LNCaP clone FGC (cell line): ENCODE results near the gene TMEM59.

ENCODE experiments used
- DNase-seq: peaks from one replicate; pipeline ENCODE4 v3.0.0-alpha.2; 2011; ENCODE audit warnings: low read depth
- H3K4me3 ChIP-seq: 2 replicates; pipeline ENCODE4 v1.5.1; 2011; ENCODE audit warnings: mild to moderate bottlenecking, low read depth, low read length, control low read depth
- TF ChIP-seq, protein P1 (sequence below): IDR thresholded peaks from 2 replicates; pipeline ENCODE4 v1.5.1; 2012; ENCODE audit warnings: mild to moderate bottlenecking; ENCODE audit not compliant: control insufficient read depth, insufficient read depth; ENCODE audit errors: extremely low read depth

The TMEM59 gene

DNA sequence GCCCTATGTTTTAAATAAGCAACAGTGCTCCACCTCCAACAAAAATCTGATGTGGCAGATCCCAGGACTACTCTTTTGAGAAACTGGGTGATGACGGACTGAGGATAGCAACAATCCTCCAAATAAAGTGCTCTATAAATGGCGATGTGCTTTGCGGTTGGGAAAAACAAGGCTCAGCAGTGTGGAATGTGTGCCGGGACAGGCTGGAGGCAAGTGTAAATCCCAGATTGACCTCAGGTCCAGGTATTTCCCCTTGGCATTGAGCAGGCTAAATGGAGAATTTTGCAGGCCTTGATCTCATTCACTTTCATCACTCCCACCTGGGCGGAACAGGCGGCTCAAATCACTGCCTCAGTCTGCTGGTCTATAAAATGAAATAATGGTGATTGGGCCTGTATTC, 71.8 kb downstream of the TMEM59 start:
- TF ChIP-seq, protein P1, sequence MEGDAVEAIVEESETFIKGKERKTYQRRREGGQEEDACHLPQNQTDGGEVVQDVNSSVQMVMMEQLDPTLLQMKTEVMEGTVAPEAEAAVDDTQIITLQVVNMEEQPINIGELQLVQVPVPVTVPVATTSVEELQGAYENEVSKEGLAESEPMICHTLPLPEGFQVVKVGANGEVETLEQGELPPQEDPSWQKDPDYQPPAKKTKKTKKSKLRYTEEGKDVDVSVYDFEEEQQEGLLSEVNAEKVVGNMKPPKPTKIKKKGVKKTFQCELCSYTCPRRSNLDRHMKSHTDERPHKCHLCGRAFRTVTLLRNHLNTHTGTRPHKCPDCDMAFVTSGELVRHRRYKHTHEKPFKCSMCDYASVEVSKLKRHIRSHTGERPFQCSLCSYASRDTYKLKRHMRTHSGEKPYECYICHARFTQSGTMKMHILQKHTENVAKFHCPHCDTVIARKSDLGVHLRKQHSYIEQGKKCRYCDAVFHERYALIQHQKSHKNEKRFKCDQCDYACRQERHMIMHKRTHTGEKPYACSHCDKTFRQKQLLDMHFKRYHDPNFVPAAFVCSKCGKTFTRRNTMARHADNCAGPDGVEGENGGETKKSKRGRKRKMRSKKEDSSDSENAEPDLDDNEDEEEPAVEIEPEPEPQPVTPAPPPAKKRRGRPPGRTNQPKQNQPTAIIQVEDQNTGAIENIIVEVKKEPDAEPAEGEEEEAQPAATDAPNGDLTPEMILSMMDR = no peak
- H3K4me3 ChIP-seq = no peak overlapping the region
- DNase-seq = no peak

DNA sequence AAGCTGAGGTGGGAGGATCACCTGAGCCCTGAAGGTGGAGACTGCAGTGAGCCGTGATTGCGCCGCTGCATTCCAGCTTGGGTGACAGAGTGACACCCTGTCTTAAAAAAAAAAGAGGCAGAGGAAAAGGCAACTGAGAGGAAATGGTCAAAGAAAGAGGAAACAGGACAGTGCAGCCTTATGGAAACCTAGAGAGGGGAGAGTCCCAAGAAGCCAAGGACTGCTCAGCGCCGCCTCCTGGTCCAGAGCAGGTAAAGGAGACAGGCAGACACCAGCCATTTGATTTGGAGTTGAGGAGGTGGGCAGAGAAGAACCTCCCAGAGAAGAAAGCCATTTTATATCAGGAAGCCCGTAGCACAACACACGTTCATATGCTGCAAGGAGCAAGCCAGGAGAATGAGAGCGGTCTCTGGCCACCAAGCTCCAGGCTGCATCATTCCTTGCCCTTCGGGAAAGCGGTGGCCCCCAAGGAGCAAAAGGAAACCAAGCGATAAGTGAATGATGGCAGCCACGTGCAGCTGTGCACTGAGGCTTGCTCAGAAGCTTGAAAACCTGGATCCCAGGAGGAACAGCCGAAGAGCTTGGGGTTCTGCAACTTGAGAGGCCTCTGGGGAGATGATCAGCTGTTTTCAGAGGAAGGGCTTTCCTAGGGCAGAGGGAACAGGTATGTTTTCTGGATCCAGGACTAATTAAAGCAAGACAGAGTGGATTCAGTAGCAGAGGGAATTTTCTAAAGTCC, 73.1 kb downstream of the TMEM59 start:
- H3K4me3 ChIP-seq = no peak overlapping the region
- TF ChIP-seq, protein P1 = no peak
- DNase-seq = no peak
